Measurements from ENCODE around the gene EMP1. TPM values are rescaled to one million over a fixed set of nuclear protein-coding genes. Genes with fewer than 3 reads are reported as not detected.

The EMP1 gene
- 71.6 TPM for total RNA-seq
- 139 TPM for polyA plus RNA-seq

DNA sequence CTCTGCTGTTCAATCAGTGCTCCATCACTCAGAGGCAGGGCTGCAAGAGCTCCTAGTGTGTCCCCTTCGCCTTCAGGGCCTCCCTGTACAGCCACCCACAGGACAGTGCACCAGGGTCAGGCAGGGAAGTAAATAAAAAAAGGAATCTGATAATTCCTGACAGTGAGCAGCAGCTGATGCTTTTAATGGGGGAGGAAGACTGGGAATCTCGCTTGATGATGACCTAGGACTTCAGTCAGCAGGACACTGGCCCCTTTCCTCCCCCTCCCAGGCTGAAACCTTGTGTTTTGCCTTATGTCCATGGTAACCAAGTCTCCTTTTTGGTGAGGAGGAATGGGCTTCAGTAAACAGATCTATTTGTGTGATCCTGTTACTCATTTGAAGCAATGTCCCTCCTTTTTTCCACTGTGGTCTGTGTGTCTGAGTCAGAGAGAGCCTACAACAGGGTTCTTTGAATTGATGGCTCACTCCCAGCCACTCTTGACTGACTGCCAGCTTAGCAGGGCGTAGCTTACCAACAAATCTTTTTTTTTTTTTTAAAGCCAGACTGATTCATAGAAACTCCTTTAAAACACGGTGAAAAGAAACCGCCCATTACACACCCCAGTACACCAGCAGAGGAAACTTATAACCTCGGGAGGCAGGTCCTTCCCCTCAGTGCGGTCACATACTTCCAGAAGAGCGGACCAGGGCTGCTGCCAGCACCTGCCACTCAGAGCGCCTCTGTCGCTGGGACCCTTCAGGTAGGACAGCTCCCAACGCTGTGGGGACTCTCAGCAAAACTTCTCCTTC, at the start of gene EMP1:
Gene EMP1, plus strand, starts transcription at position 597 of the 792 bp plus-strand sequence. CDS start 14,785 bp downstream, outside the sequence.
- Histone ChIP-seq H3K36me3 (ENCODE audit: insufficient read depth) (no peaks in the 10 kb centered on the region), H3K27ac (ENCODE audit: low read depth) (peak within 1 kb of the TSS; percentile 81), H3K4me3 (ENCODE audit: low read depth, low read length) (peak within 1 kb of the TSS; percentile 40), H3K4me1 (ENCODE audit: insufficient read depth) (no peaks in the 10 kb centered on the region)
- 14% methylated on average over 11 of the region's 11 CpGs for WGBS
- peak; percentile 95 for DNase-seq (ENCODE audit: extremely low spot score)

GRCh38 chr12:13147688-13148484, 48.6 kb upstream of the EMP1 start:
- H3K27ac ChIP-seq (ENCODE audit: low read depth): no peak overlapping the region
- no peaks in the 10 kb centered on the region for H3K4me1 ChIP-seq (ENCODE audit: insufficient read depth)
- H3K36me3 ChIP-seq (ENCODE audit: insufficient read depth): no peaks in the 10 kb centered on the region
- DNase-seq (ENCODE audit: extremely low spot score): no peak
- no peak overlapping the region for H3K4me3 ChIP-seq (ENCODE audit: low read depth, low read length)
- 37% methylated on average over 12 of the region's 12 CpGs for WGBS

- WGBS: 72% methylated on average over 3 of the region's 3 CpGs
Observed at GRCh38 chr12:13148485-13148847, 48.1 kb upstream of the EMP1 start.

DNA sequence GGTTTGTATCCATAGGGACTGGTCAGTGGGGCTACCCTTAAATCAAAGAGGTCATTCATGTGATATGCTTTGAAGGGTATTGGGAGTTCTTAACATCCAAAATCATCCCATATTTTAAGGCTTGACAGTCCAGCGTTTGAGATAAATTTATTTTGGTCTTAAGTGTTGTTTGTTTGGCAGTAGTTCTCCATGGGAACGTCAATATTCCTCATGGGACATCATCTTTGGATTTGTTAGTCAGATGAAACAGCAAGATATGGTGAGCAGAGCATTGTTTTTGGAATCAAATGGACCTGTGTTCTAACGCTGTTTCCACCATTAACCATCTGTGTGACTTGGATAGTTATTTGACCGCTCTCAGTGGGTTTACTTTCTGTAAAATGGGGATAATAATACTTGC, 47.1 kb upstream of the EMP1 start:
- 67% methylated on average over 4 of the region's 4 CpGs for WGBS
- no peaks in the 10 kb centered on the region for H3K36me3 ChIP-seq (ENCODE audit: insufficient read depth)

More at GRCh38 chr12:13148485-13148847, 48.1 kb upstream of the EMP1 start:
- Histone ChIP-seq H3K4me3 (ENCODE audit: low read depth, low read length) (no peak overlapping the region), H3K27ac (ENCODE audit: low read depth) (no peak overlapping the region), H3K4me1 (ENCODE audit: insufficient read depth) (no peaks in the 10 kb centered on the region), H3K36me3 (ENCODE audit: insufficient read depth) (no peaks in the 10 kb centered on the region)
- no peak for DNase-seq (ENCODE audit: extremely low spot score)

DNA sequence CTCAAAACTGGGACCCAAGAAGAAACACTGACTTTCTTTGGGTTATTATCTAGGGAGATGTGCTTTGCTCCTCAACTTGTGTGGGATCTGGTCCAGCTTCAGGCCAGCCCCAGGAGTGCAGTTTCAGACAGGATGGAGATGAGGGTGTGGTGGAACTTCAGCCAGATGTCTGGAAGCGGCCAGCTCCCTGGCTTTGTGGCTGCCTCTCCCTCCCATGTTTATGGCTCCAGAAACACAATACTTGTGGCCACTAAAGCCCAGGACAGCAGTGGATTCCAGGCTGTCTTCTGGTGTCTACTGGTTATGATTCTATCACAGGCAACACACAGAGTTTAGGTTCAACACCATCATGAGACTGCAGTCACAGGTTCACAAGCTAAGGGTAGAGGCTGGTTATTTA, 44.2 kb upstream of the EMP1 start:
- DNase-seq (ENCODE audit: extremely low spot score): no peak
- Histone ChIP-seq H3K36me3 (ENCODE audit: insufficient read depth) (no peaks in the 10 kb centered on the region), H3K4me3 (ENCODE audit: low read depth, low read length) (no peak overlapping the region), H3K4me1 (ENCODE audit: insufficient read depth) (no peaks in the 10 kb centered on the region), H3K27ac (ENCODE audit: low read depth) (no peak overlapping the region)
- 71% methylated on average over 1 of the region's 1 CpG for WGBS

More for the DNA sequence above, 47.1 kb upstream of the EMP1 start:
- Histone ChIP-seq H3K27ac (ENCODE audit: low read depth) (no peak overlapping the region), H3K4me1 (ENCODE audit: insufficient read depth) (no peaks in the 10 kb centered on the region), H3K4me3 (ENCODE audit: low read depth, low read length) (no peak overlapping the region)
- no peak for DNase-seq (ENCODE audit: extremely low spot score)

DNA sequence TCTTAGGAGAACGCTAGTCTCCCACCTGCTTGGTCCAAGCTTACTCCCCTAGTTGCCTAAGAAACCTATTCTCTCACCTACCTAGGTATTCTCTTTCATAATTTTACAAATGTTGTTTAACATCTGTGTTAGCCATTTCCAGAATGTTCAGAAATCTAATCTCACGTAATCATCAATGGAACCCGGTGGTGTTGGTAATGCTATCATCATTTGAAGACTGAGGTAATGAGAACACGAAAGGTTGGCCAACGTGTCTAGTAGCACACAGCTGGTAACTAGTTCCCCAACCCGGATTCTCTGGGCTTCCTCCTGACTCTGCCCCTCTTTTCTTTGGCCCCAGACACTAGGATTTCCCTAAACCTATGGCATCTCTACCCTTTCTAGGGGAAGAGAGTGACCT, 43.8 kb upstream of the EMP1 start:
- Histone ChIP-seq H3K4me1 (ENCODE audit: insufficient read depth) (no peaks in the 10 kb centered on the region), H3K27ac (ENCODE audit: low read depth) (no peak overlapping the region), H3K36me3 (ENCODE audit: insufficient read depth) (no peaks in the 10 kb centered on the region), H3K4me3 (ENCODE audit: low read depth, low read length) (no peak overlapping the region)
- no peak for DNase-seq (ENCODE audit: extremely low spot score)
- 93% methylated on average over 6 of the region's 6 CpGs for WGBS

DNA sequence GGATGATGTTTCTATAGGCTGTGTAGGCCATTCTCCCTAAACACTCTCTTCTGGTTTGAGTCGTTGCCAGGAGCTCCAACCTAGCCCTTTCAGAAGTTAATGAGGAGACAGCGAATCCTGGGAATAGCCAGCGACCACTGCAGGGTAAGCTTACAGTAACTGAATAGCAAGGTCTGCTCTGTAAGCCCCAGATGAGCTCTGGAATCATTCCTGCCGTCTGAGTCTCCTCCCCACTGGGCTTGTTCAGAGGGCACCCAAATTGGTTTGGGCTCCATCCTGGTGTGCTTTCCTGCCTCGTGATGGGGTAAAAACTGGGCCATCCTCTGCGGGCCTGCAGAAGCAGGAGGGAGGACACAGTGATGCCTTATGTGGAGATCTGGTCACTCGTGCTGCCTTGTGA, 43.3 kb upstream of the EMP1 start:
- 77% methylated on average over 7 of the region's 7 CpGs for WGBS
- H3K27ac ChIP-seq (ENCODE audit: low read depth): no peak overlapping the region
- H3K4me1 ChIP-seq (ENCODE audit: insufficient read depth): no peaks in the 10 kb centered on the region
- no peaks in the 10 kb centered on the region for H3K36me3 ChIP-seq (ENCODE audit: insufficient read depth)
- DNase-seq (ENCODE audit: extremely low spot score): no peak
- no peak overlapping the region for H3K4me3 ChIP-seq (ENCODE audit: low read depth, low read length)

DNA sequence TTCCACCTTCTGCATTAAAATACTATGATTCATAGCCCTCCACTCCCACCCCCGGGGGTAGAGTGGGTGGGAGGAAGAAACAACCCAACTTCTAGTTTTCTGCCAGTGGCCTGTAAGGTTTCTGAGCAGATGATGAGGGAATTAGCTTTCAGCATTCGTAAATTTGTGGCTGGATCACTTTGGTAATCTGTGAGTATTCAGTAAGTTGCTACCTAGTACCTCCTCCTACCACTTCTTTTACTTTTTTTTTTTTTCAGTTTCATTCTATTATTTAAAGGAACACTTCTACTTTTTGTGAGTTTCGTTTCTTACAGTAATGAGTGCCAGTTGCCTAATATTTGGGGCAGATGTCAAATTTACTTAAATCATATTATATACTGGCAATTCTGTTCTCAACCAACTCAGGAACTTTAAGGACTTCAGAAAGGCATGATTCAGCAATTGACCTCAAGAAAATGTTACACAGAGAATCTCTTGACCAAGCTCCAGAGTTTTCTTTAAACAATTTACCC, 42.4 kb upstream of the EMP1 start:
- Histone ChIP-seq H3K36me3 (ENCODE audit: insufficient read depth) (no peaks in the 10 kb centered on the region), H3K27ac (ENCODE audit: low read depth) (no peak overlapping the region), H3K4me3 (ENCODE audit: low read depth, low read length) (no peak overlapping the region), H3K4me1 (ENCODE audit: insufficient read depth) (no peaks in the 10 kb centered on the region)
- no peak for DNase-seq (ENCODE audit: extremely low spot score)
- WGBS: 47% methylated on average over 3 of the region's 3 CpGs

DNA sequence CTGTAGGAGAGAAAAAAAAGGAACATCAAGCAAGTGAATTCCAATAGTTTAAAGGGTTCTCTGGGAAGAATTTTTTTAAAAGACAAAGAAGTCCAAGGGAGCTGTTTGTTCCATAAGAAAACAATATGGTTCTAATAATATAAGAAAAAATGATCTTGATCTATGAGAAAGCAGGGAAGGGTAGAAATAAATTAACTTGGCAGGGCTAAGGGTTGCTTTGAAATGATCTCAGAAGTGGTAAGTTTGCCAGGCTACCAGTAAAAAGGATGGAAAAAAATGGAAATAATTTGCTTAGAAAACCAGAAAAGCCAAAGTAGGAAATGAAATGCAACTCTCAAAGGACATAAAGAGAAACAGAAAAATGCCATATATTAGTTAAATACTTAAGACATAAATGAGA, 41.7 kb upstream of the EMP1 start:
- Histone ChIP-seq H3K4me3 (ENCODE audit: low read depth, low read length) (no peak overlapping the region), H3K36me3 (ENCODE audit: insufficient read depth) (no peaks in the 10 kb centered on the region), H3K27ac (ENCODE audit: low read depth) (no peak overlapping the region), H3K4me1 (ENCODE audit: insufficient read depth) (no peaks in the 10 kb centered on the region)
- no peak for DNase-seq (ENCODE audit: extremely low spot score)

DNA sequence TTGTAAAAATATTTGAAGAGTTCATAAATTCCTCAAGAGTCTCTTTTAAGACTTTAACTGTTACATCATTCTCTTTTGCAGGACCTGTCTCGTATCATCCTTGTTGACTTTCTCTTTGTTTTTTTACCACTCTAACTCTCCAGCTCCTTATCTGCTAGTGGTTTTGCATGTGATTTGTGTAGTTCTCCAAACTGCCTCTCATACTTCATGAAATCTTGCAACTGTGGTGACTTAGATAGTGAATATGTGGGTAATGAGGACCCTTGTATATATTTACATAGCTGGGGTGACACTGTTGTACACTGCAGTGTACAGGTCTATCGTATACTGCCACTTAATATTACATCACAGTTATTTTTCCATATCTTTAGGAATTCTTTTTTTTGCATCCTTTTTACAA, 40.2 kb upstream of the EMP1 start:
- DNase-seq (ENCODE audit: extremely low spot score): no peak
- no peaks in the 10 kb centered on the region for H3K36me3 ChIP-seq (ENCODE audit: insufficient read depth)
- WGBS: 56% methylated on average over 2 of the region's 2 CpGs
- H3K4me3 ChIP-seq (ENCODE audit: low read depth, low read length): no peak overlapping the region
- no peaks in the 10 kb centered on the region for H3K4me1 ChIP-seq (ENCODE audit: insufficient read depth)
- H3K27ac ChIP-seq (ENCODE audit: low read depth): no peak overlapping the region

- Histone ChIP-seq H3K27ac (ENCODE audit: low read depth) (no peak overlapping the region), H3K4me3 (ENCODE audit: low read depth, low read length) (no peak overlapping the region), H3K36me3 (ENCODE audit: insufficient read depth) (no peaks in the 10 kb centered on the region), H3K4me1 (ENCODE audit: insufficient read depth) (no peaks in the 10 kb centered on the region)
- WGBS: 68% methylated on average over 3 of the region's 3 CpGs
- no peak for DNase-seq (ENCODE audit: extremely low spot score)
Observed at GRCh38 chr12:13161172-13161571, 35.4 kb upstream of the EMP1 start.

- no peaks in the 10 kb centered on the region for H3K4me1 ChIP-seq (ENCODE audit: insufficient read depth)
- WGBS: 97% methylated on average over 4 of the region's 4 CpGs
- no peak overlapping the region for H3K27ac ChIP-seq (ENCODE audit: low read depth)
- no peak overlapping the region for H3K4me3 ChIP-seq (ENCODE audit: low read depth, low read length)
- no peak for DNase-seq (ENCODE audit: extremely low spot score)
- no peaks in the 10 kb centered on the region for H3K36me3 ChIP-seq (ENCODE audit: insufficient read depth)
Observed at GRCh38 chr12:13162904-13163303, 33.6 kb upstream of the EMP1 start.

DNA sequence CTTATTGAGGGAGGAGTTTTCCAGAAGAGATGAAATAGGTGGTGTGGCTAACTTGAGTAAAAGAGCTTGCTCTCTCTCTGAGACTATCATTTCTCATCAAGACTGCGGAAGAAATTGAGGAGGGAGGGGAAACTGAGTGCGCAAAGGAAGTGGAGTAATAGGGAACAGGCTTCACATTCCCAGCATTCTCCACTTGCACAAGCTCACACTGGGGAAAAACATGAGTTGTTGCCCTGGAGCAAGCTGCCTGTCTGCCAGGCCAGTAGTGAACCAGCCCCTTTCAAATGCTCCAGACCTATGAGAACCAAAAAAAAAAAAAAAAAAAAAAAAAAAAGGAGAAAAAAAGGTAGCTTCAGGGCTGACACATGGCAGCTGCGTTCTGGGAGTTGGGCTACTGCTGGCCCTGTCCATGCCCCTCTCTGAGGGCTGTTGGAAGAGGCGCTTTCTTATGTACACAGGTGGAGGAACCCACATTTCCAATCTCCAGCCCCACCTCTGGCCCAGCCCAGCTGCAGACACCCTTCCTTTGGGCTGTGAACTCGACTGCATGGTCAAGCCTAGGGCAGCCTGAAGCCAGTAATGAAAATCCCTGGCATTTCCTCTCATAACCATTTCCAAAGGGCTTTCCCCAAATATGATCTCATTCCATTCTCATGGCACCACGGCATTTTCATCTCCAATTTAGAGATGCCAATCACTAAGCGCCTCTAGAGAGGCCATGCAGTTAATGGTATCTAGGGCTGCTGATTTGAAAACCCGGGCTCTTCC, 32.5 kb upstream of the EMP1 start:
- no peak for DNase-seq (ENCODE audit: extremely low spot score)
- Histone ChIP-seq H3K27ac (ENCODE audit: low read depth) (no peak overlapping the region), H3K4me1 (ENCODE audit: insufficient read depth) (no peaks in the 10 kb centered on the region), H3K36me3 (ENCODE audit: insufficient read depth) (no peaks in the 10 kb centered on the region), H3K4me3 (ENCODE audit: low read depth, low read length) (no peak overlapping the region)
- WGBS: 88% methylated on average over 8 of the region's 8 CpGs
